ENCODE data around the gene PRSS36. TPM values are rescaled to one million over a fixed set of nuclear protein-coding genes. Genes with fewer than 3 reads are reported as not detected.

The PRSS36 gene
- total and polyA plus RNA-seq, 9 of the 15 experiments (the other 6 are each of a cell fraction or from before 2014, with no cell fraction given): 0.09 to 1.2 (median 0.54) TPM; not detected in 2

- TF ChIP-seq KAT7 (CRISPR knock-in tag; IDR thresholded peaks at IDR 0.05; ENCODE audit: borderline replicate concordance) (0 out of 2 replicates have a peak, but pooled peaks have one; percentile 47), ZNF511 (CRISPR knock-in tag; IDR thresholded peaks at IDR 0.05) (peak; percentile 75), ZBTB2 (IDR thresholded peaks at IDR 0.05) (0 out of 2 replicates have a peak, but pooled peaks have one; percentile 42), LARP7 (IDR thresholded peaks at IDR 0.05) (0 out of 2 replicates have a peak, but pooled peaks have one; percentile 23), GMEB1 (CRISPR knock-in tag; IDR thresholded peaks at IDR 0.05) (peak; percentile 94), MAZ (CRISPR knock-in tag; conservative IDR thresholded peaks at IDR 0.05 in 1 of 2, IDR thresholded peaks at IDR 0.05 in 1 of 2) (peak in 1 of 2 experiments; percentile 17; a peak in 2 of 4 replicates), TCF7 (IDR thresholded peaks at IDR 0.05; ENCODE audit: borderline replicate concordance) (no peak), SUPT5H (IDR thresholded peaks at IDR 0.05) (peak; percentile 61; the same call in 1 of the 2 replicates), CREB1 (IDR thresholded peaks at IDR 0.05) (peak; percentile 89), CREB1 (CRISPR knock-in tag; IDR thresholded peaks at IDR 0.05) (peak; percentile 93), THAP7 (CRISPR knock-in tag; IDR thresholded peaks at IDR 0.05) (peak; percentile 66; the same call in 1 of the 2 replicates), CAMTA2 (CRISPR knock-in tag; conservative IDR thresholded peaks at IDR 0.05) (0 out of 2 replicates have a peak, but pooled peaks have one; percentile 30), EGR1 (conservative IDR thresholded peaks at IDR 0.05) (peak; percentile 98), NR1H2 (CRISPR knock-in tag; IDR thresholded peaks at IDR 0.05) (0 out of 2 replicates have a peak, but pooled peaks have one; percentile 86), BHLHE40 (IDR thresholded peaks at IDR 0.05; ENCODE audit: low read length) (peak; percentile 71), ZNF140 (CRISPR knock-in tag; IDR thresholded peaks at IDR 0.05) (no peak), HCFC1 (IDR thresholded peaks at IDR 0.05; ENCODE audit: low read depth, low read length) (peak; percentile 96), ZFX (CRISPR knock-in tag; IDR thresholded peaks at IDR 0.05) (peak; percentile 82), ZNF197 (CRISPR knock-in tag; IDR thresholded peaks at IDR 0.05; ENCODE audit: low read depth) (no peak), ZEB2 (IDR thresholded peaks at IDR 0.05) (no peak), KDM5B (IDR thresholded peaks at IDR 0.05; ENCODE audit: insufficient replicate concordance, low read depth, low read length) (peak; percentile 50), TFAP4 (CRISPR knock-in tag; IDR thresholded peaks at IDR 0.05; ENCODE audit: borderline replicate concordance) (peak; percentile 79), TGIF2 (CRISPR knock-in tag; IDR thresholded peaks at IDR 0.05) (0 out of 2 replicates have a peak, but pooled peaks have one; percentile 29), CREM (IDR thresholded peaks at IDR 0.05; ENCODE audit: low read depth) (peak; percentile 95), ZNF143 (CRISPR knock-in tag; IDR thresholded peaks at IDR 0.05) (peak; percentile 92)
Measured at GRCh38 chr16:31108035-31108793, 41.7 kb downstream of the PRSS36 start, which contains the start of gene BCKDK (continued).

Measured in K562 (cell line).